Measurements from ENCODE around the gene GPD1L.

Gene GPD1L

DNA sequence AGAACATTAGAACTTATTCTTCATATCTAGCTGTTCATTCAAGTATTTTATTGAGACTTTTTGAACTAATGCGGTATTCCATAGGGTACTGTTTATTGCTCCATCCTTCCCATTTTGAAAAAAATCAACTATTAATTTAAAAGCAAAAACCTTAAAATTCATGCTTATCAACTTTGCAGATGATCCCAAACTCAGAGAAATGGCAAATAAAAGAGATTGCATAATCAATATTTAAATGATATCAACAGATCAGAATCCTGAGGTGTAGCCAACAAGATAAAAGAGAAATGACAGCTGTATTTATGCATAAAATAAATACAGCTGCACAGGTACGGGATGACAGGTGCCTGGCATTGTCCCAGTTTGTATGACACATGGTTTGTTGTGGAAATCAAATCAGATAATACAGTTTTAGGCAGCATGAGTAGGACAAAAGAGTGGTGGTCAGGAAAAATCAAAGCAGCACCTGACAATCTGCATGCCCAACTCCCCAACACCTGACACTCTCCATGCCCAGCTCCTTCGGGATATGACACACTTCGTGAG lies 89.6 kb downstream of the GPD1L start:
- WGBS, 2 donors (ENCODE audit: extremely low coverage in 2 of 2, insufficient read length in 2 of 2, insufficient replicate concordance in 1 of 2): no CpG with 5 or more reads among the region's 4 CpGs
- Histone ChIP-seq H2AFZ (ENCODE audit: low read length) (no peak overlapping the region), H3K4me3 (ENCODE audit: low read length in 2 of 2) (no peak overlapping the region), H2BK5ac (ENCODE audit: low read length) (no peak overlapping the region), H3K27me3 (ENCODE audit: control insufficient read depth in 3 of 3, insufficient read depth in 3 of 3, low read depth in 1 of 3, low read length in 3 of 3) (peaks cover 0 to 12% (median 0%) of the 10 kb centered on the region in 3 experiments), H3K36me3 (replicated peaks in 1 of 2; ENCODE audit: control insufficient read depth in 2 of 2, insufficient read depth in 2 of 2, low read length in 2 of 2) (no peaks in the 10 kb centered on the region), H2AK5ac (ENCODE audit: low read depth, low read length) (no peak overlapping the region), H3K9ac (ENCODE audit: low read depth, low read length, poor library complexity) (no peak overlapping the region), H2BK12ac (ENCODE audit: low read length) (no peak overlapping the region), H3K18ac (ENCODE audit: low read length) (no peak overlapping the region), H3K9me3 (replicated peaks in 1 of 2; ENCODE audit: control insufficient read depth in 2 of 2, insufficient read depth in 1 of 2, low read depth in 1 of 2, low read length in 2 of 2) (no peaks in the 10 kb centered on the region), H4K91ac (ENCODE audit: low read depth, low read length, poor library complexity) (no peak overlapping the region), H3K4me1 (ENCODE audit: control insufficient read depth in 2 of 2, insufficient read depth in 1 of 2, low read depth in 1 of 2, low read length in 2 of 2) (peaks cover 0 to 2% of the 10 kb centered on the region in 2 donors), H2BK120ac (ENCODE audit: low read depth, low read length) (no peak overlapping the region), H3K14ac (ENCODE audit: low read length) (no peak overlapping the region), H3K27ac (replicated peaks; ENCODE audit: low read length) (no peak overlapping the region), H3K23ac (ENCODE audit: low read depth, low read length, poor library complexity) (no peak overlapping the region), H3K4ac (ENCODE audit: low read length) (no peak overlapping the region), H4K8ac (ENCODE audit: low read depth, low read length) (no peak overlapping the region), H2BK15ac (ENCODE audit: low read length) (no peak overlapping the region), H3K79me1 (ENCODE audit: low read depth, low read length) (no peaks in the 10 kb centered on the region), H3K4me2 (ENCODE audit: insufficient read depth, low read length, poor library complexity, severe bottlenecking) (no peak overlapping the region)
- no peak for DNase-seq (ENCODE audit: low spot score)

- Histone ChIP-seq H2BK5ac (ENCODE audit: low read length) (no peak overlapping the region), H2BK12ac (ENCODE audit: low read length) (no peak overlapping the region), H3K14ac (ENCODE audit: low read length) (no peak overlapping the region), H3K4me3 (ENCODE audit: low read length in 2 of 2) (no peak overlapping the region), H3K18ac (ENCODE audit: low read length) (no peak overlapping the region), H3K9ac (ENCODE audit: low read depth, low read length, poor library complexity) (no peak overlapping the region), H3K79me1 (ENCODE audit: low read depth, low read length) (no peaks in the 10 kb centered on the region), H3K27ac (replicated peaks; ENCODE audit: low read length) (no peak overlapping the region), H3K27me3 (ENCODE audit: control insufficient read depth in 3 of 3, insufficient read depth in 3 of 3, low read depth in 1 of 3, low read length in 3 of 3) (peaks cover 0 to 13% (median 0%) of the 10 kb centered on the region in 3 experiments), H2BK15ac (ENCODE audit: low read length) (no peak overlapping the region), H3K23ac (ENCODE audit: low read depth, low read length, poor library complexity) (no peak overlapping the region), H4K91ac (ENCODE audit: low read depth, low read length, poor library complexity) (no peak overlapping the region), H3K36me3 (replicated peaks in 1 of 2; ENCODE audit: control insufficient read depth in 2 of 2, insufficient read depth in 2 of 2, low read length in 2 of 2) (no peaks in the 10 kb centered on the region), H3K9me3 (replicated peaks in 1 of 2; ENCODE audit: control insufficient read depth in 2 of 2, insufficient read depth in 1 of 2, low read depth in 1 of 2, low read length in 2 of 2) (no peaks in the 10 kb centered on the region), H2BK120ac (ENCODE audit: low read depth, low read length) (no peak overlapping the region), H3K4me1 (ENCODE audit: control insufficient read depth in 2 of 2, insufficient read depth in 1 of 2, low read depth in 1 of 2, low read length in 2 of 2) (peaks cover 0 to 2% of the 10 kb centered on the region in 2 donors), H3K4me2 (ENCODE audit: insufficient read depth, low read length, poor library complexity, severe bottlenecking) (no peak overlapping the region), H4K8ac (ENCODE audit: low read depth, low read length) (no peak overlapping the region), H2AK5ac (ENCODE audit: low read depth, low read length) (no peak overlapping the region), H2AFZ (ENCODE audit: low read length) (no peak overlapping the region), H3K4ac (ENCODE audit: low read length) (no peak overlapping the region)
- DNase-seq (ENCODE audit: low spot score): no peak
- WGBS, 2 donors (ENCODE audit: extremely low coverage in 2 of 2, insufficient read length in 2 of 2, insufficient replicate concordance in 1 of 2): no CpG with 5 or more reads among the region's 1 CpG
Measured at GRCh38 chr3:32197991-32198390, 91.6 kb downstream of the GPD1L start.

DNA sequence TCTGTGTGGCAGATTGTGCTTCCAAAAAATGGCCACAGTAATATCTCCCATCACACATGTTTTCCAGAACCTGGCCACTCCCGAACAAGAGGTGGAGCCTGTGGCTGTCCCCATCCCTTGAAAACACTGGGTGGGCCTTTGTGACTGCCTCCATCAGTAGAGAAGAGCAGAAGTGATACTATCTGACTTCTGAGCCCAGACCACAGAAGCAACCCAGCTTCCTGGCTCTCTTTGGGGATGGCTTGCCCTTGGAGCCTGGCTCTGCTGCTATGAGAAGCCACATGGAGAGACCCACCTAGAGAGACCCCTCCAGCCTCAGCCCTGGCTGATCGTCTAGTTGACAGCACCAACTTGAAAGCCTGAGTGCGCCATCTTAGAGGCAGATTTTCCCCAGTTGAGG lies 92.3 kb downstream of the GPD1L start:
- Histone ChIP-seq H3K4ac (ENCODE audit: low read length) (no peak overlapping the region), H4K8ac (ENCODE audit: low read depth, low read length) (no peak overlapping the region), H3K79me1 (ENCODE audit: low read depth, low read length) (no peaks in the 10 kb centered on the region), H2BK15ac (ENCODE audit: low read length) (no peak overlapping the region), H3K4me1 (ENCODE audit: control insufficient read depth in 2 of 2, insufficient read depth in 1 of 2, low read depth in 1 of 2, low read length in 2 of 2) (peaks cover 0 to 2% of the 10 kb centered on the region in 2 donors), H2BK12ac (ENCODE audit: low read length) (no peak overlapping the region), H3K18ac (ENCODE audit: low read length) (peak overlapping the region; percentile 44), H3K4me3 (ENCODE audit: low read length in 2 of 2) (no peak overlapping the region), H3K14ac (ENCODE audit: low read length) (no peak overlapping the region), H2BK5ac (ENCODE audit: low read length) (no peak overlapping the region), H2AFZ (ENCODE audit: low read length) (peak overlapping the region; percentile 12), H2BK120ac (ENCODE audit: low read depth, low read length) (no peak overlapping the region), H4K91ac (ENCODE audit: low read depth, low read length, poor library complexity) (no peak overlapping the region), H3K23ac (ENCODE audit: low read depth, low read length, poor library complexity) (no peak overlapping the region), H3K36me3 (replicated peaks in 1 of 2; ENCODE audit: control insufficient read depth in 2 of 2, insufficient read depth in 2 of 2, low read length in 2 of 2) (no peaks in the 10 kb centered on the region), H3K9ac (ENCODE audit: low read depth, low read length, poor library complexity) (no peak overlapping the region), H3K4me2 (ENCODE audit: insufficient read depth, low read length, poor library complexity, severe bottlenecking) (no peak overlapping the region), H3K27ac (replicated peaks; ENCODE audit: low read length) (no peak overlapping the region), H3K27me3 (ENCODE audit: control insufficient read depth in 3 of 3, insufficient read depth in 3 of 3, low read depth in 1 of 3, low read length in 3 of 3) (peaks cover 0 to 13% (median 0%) of the 10 kb centered on the region in 3 experiments), H2AK5ac (ENCODE audit: low read depth, low read length) (no peak overlapping the region), H3K9me3 (replicated peaks in 1 of 2; ENCODE audit: control insufficient read depth in 2 of 2, insufficient read depth in 1 of 2, low read depth in 1 of 2, low read length in 2 of 2) (no peaks in the 10 kb centered on the region)
- DNase-seq (ENCODE audit: low spot score): no peak
- WGBS, 2 donors (ENCODE audit: extremely low coverage in 2 of 2, insufficient read length in 2 of 2, insufficient replicate concordance in 1 of 2): no CpG with 5 or more reads among the region's 3 CpGs

- Histone ChIP-seq H3K4me2 (ENCODE audit: insufficient read depth, low read length, poor library complexity, severe bottlenecking) (no peak overlapping the region), H3K27ac (replicated peaks; ENCODE audit: low read length) (no peak overlapping the region), H3K36me3 (replicated peaks in 1 of 2; ENCODE audit: control insufficient read depth in 2 of 2, insufficient read depth in 2 of 2, low read length in 2 of 2) (no peaks in the 10 kb centered on the region), H3K9me3 (replicated peaks in 1 of 2; ENCODE audit: control insufficient read depth in 2 of 2, insufficient read depth in 1 of 2, low read depth in 1 of 2, low read length in 2 of 2) (no peaks in the 10 kb centered on the region), H3K4me1 (ENCODE audit: control insufficient read depth in 2 of 2, insufficient read depth in 1 of 2, low read depth in 1 of 2, low read length in 2 of 2) (no peaks in the 10 kb centered on the region), H4K8ac (ENCODE audit: low read depth, low read length) (no peak overlapping the region), H3K18ac (ENCODE audit: low read length) (no peak overlapping the region), H2AK5ac (ENCODE audit: low read depth, low read length) (no peak overlapping the region), H3K79me1 (ENCODE audit: low read depth, low read length) (no peaks in the 10 kb centered on the region), H4K91ac (ENCODE audit: low read depth, low read length, poor library complexity) (no peak overlapping the region), H3K4ac (ENCODE audit: low read length) (no peak overlapping the region), H3K4me3 (ENCODE audit: low read length in 2 of 2) (no peak overlapping the region), H2BK12ac (ENCODE audit: low read length) (no peak overlapping the region), H2BK15ac (ENCODE audit: low read length) (no peak overlapping the region), H2BK120ac (ENCODE audit: low read depth, low read length) (no peak overlapping the region), H2BK5ac (ENCODE audit: low read length) (no peak overlapping the region), H2AFZ (ENCODE audit: low read length) (no peak overlapping the region), H3K27me3 (ENCODE audit: control insufficient read depth in 3 of 3, insufficient read depth in 3 of 3, low read depth in 1 of 3, low read length in 3 of 3) (peaks cover 0 to 13% (median 0%) of the 10 kb centered on the region in 3 experiments), H3K23ac (ENCODE audit: low read depth, low read length, poor library complexity) (no peak overlapping the region), H3K14ac (ENCODE audit: low read length) (no peak overlapping the region), H3K9ac (ENCODE audit: low read depth, low read length, poor library complexity) (no peak overlapping the region)
- DNase-seq (ENCODE audit: low spot score): no peak
- no CpG with 5 or more reads among the region's 7 CpGs for WGBS, 2 donors (ENCODE audit: extremely low coverage in 2 of 2, insufficient read length in 2 of 2, insufficient replicate concordance in 1 of 2)
Measured at GRCh38 chr3:32200490-32200889, 94.1 kb downstream of the GPD1L start.
